GM12891 (cell line): ENCODE results near the gene NEU1.
"Not testable (repeated sequence)": the region's sequence is repeated elsewhere in the genome, so short reads cannot be mapped to it uniquely, and the experiment has no call there.

Source experiments
- DNase-seq: peaks from one replicate; pipeline ENCODE4 v3.0.0; 2011; ENCODE audit warnings: low spot score; ENCODE audit not compliant: insufficient read length
- FAIRE-seq: peaks from 2 replicates; lab custom pipeline; 2011; peaks lifted over from hg19 to GRCh38; lab: Jason Lieb, UNC
- PAX5 ChIP-seq: IDR thresholded peaks from 2 replicates; pipeline ENCODE4 v1.6.1; 2011; ENCODE audit warnings: low read length, moderate library complexity, mild to moderate bottlenecking; ENCODE audit not compliant: insufficient read depth, severe bottlenecking
- POLR2A ChIP-seq: IDR thresholded peaks from 2 replicates; pipeline ENCODE4 v1.6.1; 2011; ENCODE audit warnings: low read depth, low read length, control low read depth
- POLR2AphosphoS5 ChIP-seq: IDR thresholded peaks from 2 replicates; pipeline ENCODE4 v1.6.1; 2011; ENCODE audit warnings: low read depth, low read length, control low read depth
- POU2F2 ChIP-seq: IDR thresholded peaks from 2 replicates; pipeline ENCODE4 v1.6.1; 2011; ENCODE audit warnings: low read depth, mild to moderate bottlenecking, control low read depth, low read length, moderate library complexity
- SPI1 ChIP-seq: IDR thresholded peaks from 2 replicates; pipeline ENCODE4 v1.6.1; 2011; ENCODE audit warnings: low read depth, low read length, control low read depth
- TAF1 ChIP-seq: IDR thresholded peaks from 2 replicates; pipeline ENCODE4 v1.6.1; 2011; ENCODE audit warnings: low read depth, low read length, control low read depth

The NEU1 gene

DNA sequence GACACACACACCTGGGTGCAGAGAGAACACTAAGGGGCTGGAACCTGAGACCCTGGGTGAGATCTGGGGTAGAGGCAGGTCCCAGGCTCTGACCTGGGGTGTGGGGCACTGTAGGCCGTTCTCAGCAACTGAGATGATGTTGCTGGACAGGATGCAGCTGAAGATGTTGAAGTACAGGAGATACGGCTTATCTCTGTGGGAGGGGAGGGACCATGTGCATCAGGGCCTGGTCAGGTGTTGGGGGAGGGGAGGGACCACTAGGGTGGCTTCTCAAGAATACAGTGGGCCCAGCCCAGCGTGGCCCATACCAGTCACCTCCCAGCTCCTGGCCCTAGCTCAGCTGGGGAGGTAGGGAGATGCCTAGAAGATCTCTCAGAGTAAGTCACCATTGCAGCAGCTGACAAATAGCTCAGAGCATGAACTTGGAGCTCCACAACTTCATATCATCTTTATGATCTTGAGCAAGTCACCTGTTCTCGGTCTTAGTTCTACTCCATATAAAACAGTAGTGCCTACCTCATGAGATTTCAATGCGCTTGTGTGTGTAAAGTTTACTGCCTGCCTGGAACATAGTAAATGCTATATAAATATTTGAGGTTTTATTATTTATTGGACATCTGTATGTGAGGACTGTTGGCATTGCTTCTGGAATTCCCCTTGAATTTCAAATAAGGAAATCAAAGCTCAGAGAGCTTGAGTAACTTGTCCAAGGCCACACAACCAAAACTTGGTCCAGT, 12.4 kb upstream of the NEU1 start:
- TF ChIP-seq PAX5 (no peak), TAF1 (no peak)
- DNase-seq: no peak
- no peak for FAIRE-seq

DNA sequence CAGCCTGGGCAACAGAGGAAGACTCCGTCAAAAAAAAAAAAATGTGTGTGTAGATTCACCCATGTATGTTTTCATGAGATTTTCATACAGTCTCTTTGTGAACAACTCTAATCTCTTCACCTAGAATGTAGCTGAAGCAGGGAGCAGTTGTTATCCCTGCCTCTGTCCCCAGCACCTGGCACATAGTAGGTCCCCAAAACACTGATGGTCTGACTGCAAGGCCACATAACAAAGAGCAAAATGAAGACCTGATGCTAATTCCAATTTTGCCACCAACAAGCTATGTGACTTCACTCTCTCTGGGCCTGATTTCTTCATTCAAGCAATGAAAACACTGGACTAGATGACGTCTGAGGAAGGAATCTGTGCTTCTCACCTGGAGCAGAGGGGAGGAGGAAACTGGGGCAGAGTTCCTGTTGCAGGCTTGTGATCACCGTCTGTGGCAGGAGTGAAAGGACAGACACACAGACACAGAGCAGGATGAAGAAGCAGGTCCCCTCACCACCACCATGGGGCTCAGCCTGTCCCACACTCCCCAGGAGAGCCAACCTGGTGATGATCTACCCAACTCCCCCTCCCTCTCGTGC, 11.6 kb upstream of the NEU1 start:
- TF ChIP-seq TAF1: no peak
- TF ChIP-seq POLR2A: no peak
- no peak for TF ChIP-seq PAX5
- TF ChIP-seq POLR2AphosphoS5: no peak
- no peak for TF ChIP-seq POU2F2
- TF ChIP-seq SPI1: no peak
- DNase-seq (no peak), FAIRE-seq (no peak)

DNA sequence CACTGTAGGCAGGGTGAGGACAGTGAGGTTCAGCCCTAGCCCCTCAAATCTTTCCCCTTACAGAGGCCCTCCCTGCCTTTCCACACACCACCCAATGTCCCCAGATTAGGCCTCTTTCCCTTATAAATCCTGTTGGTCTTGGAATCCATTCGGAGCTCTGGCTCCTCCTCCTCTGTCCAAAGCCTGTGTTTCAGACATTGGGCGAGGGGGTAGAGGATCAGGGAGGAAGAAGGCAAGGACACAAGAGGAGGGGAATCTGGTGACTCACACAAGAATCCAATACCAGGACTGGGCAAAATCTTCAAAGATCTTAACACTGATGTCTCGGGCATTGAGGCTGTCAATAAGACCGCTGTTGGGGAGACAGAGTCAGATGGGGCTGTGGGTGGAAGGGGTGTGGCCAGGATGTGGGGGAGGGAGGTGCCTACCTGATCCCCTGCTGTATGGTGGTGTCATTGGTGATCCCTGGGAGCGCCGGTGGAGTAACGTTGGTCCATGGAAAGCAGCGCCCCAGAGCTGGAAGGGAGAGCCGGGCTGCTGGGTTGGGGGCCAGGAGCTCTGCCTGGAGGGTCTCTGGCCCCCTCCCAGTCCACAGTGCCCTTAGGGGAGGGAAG, 8.5 kb upstream of the NEU1 start:
- no peak for TF ChIP-seq POLR2A
- TF ChIP-seq PAX5: no peak
- TF ChIP-seq TAF1: no peak
- TF ChIP-seq SPI1: no peak
- no peak for TF ChIP-seq POU2F2
- TF ChIP-seq POLR2AphosphoS5: no peak
- FAIRE-seq (no peak), DNase-seq (no peak)

DNA sequence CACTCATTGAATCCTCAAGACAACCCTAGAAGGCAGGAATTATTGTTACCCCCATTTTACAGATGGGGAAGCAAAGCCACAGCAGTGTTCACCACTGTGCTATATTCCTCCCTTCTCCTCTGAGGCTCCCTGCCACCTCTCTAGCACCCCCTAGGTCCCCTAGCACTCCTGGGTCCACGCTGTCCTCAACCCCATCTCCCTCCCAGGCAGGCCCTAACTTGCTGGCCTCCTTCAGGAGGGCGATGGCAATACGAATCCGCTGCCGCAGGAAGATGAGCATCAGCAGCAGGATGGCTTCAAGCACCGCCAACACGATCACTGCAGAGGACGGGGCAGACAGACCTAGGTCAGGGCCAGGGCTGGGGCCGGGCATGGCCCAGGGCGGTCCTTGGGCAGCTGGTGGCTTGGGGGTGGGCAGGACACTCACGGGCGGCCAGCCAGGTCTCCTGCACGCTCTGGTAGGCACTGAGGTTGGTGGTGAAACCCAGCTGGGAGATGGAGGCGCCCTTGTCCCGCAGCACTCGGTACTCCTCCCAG, 7.8 kb upstream of the NEU1 start:
- DNase-seq (no peak), FAIRE-seq (no peak)
- TF ChIP-seq POU2F2: no peak
- TF ChIP-seq POLR2AphosphoS5: no peak
- TF ChIP-seq PAX5: no peak
- no peak for TF ChIP-seq TAF1
- no peak for TF ChIP-seq SPI1
- TF ChIP-seq POLR2A: no peak

DNA sequence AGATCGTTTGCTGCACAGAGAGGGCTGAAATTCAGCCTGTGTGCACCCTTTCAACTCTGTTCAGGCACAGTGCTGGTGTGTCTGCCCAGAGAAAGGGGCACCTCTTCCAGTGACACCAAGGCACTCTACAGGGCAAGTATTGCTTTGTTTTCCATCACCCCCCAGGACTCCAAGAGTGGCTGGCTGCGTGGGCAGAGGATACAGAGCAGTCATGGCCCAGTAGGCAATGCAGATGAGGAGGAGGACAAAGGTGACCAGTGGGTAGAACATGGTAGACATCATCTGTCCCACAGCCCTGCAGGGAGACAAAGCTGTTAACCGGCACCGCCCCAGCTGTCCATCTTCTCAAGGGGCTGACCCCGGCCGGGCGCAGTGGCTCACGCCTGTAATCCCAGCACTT, 6.7 kb upstream of the NEU1 start:
- TF ChIP-seq SPI1: no peak
- TF ChIP-seq TAF1: no peak
- no peak for TF ChIP-seq POLR2A
- TF ChIP-seq PAX5: no peak
- no peak for TF ChIP-seq POLR2AphosphoS5
- TF ChIP-seq POU2F2: no peak

DNA sequence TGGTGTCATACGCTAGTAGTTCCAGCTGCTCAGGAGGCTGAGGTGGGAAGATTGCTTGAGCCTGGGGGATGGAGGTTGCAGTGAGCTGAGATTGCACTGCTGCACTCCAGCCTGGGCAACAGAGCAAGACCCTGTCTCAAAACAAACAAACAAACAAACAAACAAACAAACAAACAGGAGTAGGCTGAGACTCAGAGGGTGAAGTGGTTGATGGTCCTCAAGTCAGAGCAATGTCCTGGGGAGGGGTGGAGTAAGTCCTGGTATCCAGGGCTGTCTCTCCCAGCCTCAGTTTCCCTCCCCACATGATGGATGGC, 6.0 kb upstream of the NEU1 start:
- FAIRE-seq: not testable (repeated sequence)

More for the DNA sequence above, 6.7 kb upstream of the NEU1 start:
- DNase-seq (no peak), FAIRE-seq (no peak)

DNA sequence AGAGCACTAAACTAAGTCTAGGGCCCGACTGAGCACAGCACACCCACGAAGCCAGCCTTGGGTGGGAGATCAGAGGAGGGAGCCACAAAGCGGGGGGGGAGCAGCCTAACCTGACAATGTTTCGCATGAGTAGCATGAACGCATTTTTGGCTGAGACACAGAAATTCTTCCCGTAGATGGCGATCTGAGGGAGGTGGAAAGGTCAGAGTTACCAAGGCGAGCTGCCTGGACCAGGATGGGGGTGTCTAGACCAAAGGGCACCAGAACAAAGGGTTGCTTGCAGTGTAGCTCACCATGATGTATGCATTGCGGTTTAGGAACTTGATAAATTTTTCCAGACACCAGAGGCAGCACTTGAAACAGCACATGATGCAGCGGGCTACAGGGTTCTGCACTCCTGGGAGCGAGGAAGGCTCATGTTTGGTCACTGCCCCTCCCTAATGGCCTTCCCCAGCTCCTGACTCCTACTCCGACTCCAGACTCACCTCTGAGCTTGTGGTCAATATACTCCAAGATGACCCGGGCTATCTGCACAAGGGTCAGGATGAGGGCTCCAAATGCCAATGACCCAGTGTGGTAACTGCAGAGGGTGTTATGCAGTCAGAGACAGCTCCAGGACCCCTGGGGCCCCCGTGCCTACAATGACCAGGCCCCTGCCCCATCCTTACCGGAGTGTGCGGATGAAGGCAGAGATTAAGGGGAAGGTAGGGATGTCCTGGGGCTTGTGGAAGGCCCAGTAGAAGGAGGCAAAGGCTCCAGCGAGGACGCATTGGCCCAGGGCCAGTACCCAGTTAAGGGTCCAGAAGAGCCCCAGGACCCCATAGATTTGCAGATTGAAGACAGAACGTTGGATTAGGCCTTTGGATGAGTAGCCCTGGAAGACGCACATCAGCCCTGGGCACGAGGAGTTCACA, 2.8 kb upstream of the NEU1 start:
- no peak for DNase-seq
- no peak for TF ChIP-seq SPI1
- TF ChIP-seq TAF1: no peak
- no peak for TF ChIP-seq POU2F2
- TF ChIP-seq POLR2A: no peak
- TF ChIP-seq POLR2AphosphoS5: no peak
- TF ChIP-seq PAX5: no peak
- no peak for FAIRE-seq

More for the DNA sequence above, 6.0 kb upstream of the NEU1 start:
- DNase-seq: not testable (repeated sequence)

DNA sequence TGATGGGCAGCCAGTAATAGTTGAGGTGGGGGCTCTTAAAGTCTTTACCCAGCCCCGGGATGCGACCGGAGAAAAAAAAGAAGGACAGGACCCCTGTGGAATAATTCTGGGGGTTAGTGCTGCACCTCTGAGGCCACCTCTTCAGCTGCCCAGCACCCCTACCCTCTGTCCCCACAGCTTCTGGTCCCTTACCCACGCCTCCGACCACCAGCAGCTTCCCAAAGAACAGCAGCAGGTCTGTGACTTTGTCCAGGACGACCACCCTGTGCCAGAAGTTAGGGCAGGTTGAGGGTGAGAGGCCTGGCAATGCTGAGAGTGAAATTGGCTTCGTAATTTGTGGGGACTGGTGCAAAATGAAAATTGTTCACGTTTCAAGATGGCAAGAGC, 2.2 kb upstream of the NEU1 start:
- no peak for FAIRE-seq
- DNase-seq: no peak
- TF ChIP-seq TAF1 (no peak), PAX5 (no peak), SPI1 (no peak), POU2F2 (no peak), POLR2A (no peak), POLR2AphosphoS5 (no peak)

DNA sequence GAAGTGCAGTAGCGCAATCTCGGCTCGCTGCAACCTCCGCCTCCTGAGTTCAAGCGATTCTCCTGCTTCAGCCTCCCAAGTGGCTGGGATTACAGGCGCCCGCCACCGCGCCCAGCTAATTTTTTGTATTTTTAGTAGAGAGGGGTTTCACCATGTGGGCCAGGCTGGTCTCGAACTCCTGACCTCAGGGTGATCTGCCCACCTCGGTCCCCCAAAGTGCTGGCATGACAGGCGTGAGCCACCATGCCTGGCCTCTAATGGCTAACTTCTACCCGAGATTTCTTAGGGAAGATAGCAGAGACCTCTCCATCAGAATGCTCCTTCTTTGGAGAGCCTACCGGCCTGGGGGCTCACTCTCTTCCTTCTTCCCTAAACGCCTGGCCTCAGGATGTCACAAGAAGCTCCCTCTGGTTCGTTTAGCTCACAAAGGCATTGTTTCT, 1.5 kb upstream of the NEU1 start:
- not testable (repeated sequence) for DNase-seq, FAIRE-seq
